HG03060 (cell line): Measurements from ENCODE around the gene S100A6.

Source experiments
- ATAC-seq: cut with Tn5 transposase; IDR thresholded peaks from one replicate; pipeline ENCODE4 v1.9.1; 2021; ENCODE audit warnings: low read depth, moderate number of reproducible peaks; ENCODE audit not compliant: unreplicated experiment

Gene S100A6

DNA sequence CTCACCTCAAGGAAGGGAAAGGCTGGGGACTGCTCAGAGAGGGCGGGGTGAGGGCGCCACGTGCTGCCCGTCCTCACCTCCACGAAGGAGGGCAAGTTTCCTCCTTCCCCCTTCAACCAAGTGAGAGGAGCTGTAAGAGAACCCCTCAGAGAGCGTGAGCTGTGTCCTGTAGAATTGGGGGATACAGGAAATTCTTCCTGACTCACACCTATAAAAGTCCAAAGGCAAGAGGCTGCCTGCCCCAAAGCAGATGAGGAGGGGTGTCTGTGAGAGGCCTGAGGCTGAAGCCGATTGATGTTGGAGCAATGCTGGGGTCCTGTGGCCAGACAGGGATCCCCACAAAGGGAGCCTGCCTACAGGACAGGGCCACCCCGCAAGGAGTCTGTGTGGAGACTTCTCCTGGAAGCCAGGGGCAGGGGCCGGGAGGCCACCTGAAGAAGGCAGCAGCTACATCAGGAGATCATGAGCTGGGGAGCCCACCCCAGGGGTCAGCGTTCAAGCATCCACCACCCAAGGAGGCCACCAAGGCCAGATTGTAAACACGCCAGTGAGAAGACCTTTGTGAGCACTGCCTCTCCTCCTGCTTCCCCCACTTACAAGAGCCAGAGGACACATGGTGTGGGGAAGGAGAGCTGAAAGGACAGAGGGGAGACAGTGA, 27.7 kb downstream of the S100A6 start:
- ATAC-seq = no peak

DNA sequence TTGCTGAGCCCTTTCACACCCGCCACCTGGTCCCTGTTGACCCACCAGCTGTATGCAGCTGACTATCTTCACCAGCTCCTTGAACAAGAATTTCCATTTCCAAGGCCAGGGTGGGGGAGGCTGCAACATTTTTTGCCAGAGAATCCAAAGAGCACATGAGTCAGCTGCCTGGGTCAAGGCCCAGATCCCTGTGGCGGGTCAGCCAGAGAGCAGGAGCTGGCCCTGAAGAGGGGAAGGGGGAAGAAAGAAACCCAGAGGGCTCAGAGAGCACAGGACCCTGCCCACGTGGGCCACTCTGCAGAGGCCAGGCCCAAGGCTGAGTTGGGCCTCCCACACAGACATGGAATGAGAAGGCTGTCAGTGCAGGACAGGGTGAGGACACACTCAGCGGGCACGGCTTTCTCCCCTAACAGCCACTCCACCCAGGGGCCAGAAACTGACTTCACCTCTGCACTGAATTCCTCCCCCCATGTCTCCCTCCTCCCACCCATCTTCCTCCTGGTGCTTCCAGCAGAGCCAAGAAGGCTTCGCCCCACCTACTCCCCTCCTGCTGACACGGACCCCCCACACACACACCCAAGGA, 28.9 kb downstream of the S100A6 start:
- no peak for ATAC-seq

DNA sequence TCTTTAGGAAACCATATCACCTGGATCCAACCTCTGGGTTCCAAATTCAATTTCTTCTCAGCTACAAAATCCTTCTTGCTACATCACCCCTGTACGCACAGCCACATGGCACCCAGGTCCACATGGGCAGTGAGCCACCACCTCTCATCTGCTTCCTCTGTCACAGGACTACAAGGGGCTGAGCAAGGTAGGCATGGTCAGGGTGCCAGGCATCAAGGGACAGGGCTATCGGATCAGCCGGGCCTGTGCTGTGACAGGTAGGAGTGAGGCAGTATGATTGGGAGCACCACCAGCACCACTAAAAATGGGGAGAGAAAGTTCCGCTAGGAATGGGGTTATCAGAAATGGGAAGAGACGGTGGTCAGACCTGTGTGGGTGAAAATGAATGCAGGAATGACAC, 29.4 kb downstream of the S100A6 start:
- ATAC-seq = no peak

DNA sequence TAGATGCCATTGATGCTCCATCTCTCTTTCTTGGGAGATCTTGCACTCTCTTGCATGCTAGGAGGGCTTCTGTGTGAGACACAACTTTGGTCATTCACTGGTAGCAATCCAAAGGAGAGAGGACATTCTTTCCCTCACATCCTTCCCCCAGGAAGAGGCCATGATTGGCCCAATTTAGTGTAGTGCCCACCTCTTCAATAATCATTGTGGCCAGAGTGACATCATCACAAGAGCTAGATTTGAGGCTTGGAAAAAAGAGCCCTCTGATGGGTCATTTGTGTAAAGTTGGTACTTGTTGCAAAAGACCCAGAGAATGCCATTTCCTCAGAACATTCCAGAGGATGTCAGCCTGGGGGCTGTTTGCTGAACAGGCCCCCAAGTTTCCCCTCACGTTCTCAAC, 30.2 kb downstream of the S100A6 start:
- ATAC-seq = no peak

DNA sequence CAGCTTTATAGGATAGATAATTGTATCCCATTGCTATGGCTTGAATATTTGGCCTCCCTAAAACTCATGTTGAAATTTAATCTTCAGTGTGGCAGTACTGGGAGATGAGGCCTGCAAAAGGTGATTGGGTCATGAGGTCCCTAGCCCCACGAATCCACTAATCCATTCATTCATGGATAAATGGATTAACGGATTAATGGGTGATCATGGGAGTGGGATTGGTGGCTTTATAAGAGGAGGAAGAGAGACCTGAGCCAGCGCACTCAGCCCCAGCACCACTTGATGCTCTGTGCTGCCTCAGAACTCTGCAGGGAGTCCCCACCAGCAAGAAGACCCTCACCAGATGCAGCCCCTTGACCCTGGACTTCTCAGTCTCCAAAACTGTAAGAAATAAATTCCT, 32.0 kb downstream of the S100A6 start:
- ATAC-seq = no peak

DNA sequence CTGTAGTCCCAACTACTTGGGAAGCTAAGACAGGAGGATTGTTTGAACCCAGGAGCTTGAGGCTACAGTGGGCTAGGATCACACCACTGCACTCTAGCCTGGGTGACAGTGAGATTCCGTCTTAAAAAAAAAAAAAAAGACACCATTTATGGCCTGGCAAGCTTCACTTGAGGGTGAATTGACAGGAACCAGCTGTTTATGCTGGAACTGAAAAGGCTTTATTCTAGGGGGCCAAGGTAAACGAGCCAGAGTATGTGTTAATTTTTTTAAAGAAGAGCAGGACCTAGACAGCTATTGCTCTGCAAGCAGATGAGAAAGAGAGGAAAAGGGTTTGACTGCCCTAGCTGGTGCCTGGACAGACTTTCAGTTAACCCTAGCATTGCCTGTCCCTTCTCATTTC, 37.0 kb downstream of the S100A6 start:
- ATAC-seq = no peak

DNA sequence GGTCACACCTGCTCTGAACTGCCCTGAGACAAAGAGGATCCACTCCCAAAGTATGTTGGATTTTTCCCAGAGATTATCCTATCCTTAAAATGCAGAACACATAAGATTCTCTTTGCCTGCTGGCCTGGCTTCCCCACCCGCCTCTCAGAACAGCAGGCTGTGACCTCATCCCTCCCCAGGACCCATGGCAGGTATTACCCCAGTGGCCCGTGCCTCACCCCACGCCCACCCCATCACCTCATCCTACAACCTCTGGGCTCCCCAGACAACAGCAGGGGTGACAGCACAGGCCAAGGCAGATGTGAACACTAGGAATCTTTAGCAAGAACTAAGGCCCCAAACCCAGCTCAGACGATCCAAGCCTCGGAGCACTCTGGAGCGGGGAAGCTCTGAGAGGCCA, 40.3 kb downstream of the S100A6 start:
- ATAC-seq = no peak

DNA sequence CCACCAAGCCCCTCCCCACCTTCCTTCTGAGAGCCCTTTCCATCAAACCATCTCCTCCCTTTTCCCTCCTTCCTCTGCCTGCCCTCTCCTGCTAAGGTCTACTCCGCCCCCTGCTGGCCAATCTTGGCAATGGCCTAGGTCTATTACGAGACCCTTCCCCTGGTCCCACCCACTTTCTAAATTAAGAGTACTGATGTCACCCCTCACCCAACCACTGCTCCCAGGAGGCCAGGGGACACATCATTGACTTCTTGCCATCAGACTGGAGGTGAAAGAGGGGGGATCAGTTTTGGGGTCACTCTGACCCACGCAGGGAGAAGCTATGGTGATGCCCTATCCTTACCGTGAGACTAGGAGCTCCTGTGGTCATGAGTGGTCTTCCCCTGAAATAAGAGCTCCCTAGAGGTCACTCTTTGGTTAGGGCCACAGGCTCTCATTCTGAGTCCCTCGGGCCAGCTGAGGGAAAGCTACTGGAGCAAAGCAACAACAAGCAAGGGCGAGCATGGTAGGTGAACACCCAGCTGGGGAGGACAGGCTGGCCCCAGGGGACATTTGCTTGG, 40.7 kb downstream of the S100A6 start:
- ATAC-seq = no peak

DNA sequence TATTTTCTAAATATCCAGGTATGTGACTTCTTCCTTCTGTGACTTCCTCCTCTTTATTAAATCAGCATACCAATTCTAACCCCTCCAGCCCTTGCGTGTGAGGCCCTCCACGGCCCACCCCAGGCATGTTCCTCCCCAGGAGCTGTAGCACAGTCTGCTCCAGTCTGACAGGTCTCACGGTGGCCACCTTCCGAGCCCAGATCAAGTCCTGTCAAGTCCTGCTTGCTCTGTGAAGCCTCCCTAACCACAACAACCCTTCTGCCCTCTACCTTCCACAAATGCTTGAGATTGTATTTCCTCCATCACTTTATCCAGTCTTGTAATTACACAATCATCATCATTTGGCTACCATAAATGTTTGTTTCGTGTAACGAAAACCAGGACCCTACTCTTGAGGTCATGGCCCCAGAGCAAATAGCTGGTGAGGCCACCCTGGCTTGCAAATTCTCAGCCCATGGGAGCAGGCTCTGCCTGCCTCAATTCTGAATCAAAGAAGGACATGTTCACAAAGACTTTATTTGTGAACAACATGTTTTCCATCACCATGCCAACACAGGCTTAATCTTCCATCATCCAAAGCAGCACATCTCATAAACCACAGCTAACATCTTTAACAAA, 42.3 kb downstream of the S100A6 start:
- ATAC-seq = no peak

DNA sequence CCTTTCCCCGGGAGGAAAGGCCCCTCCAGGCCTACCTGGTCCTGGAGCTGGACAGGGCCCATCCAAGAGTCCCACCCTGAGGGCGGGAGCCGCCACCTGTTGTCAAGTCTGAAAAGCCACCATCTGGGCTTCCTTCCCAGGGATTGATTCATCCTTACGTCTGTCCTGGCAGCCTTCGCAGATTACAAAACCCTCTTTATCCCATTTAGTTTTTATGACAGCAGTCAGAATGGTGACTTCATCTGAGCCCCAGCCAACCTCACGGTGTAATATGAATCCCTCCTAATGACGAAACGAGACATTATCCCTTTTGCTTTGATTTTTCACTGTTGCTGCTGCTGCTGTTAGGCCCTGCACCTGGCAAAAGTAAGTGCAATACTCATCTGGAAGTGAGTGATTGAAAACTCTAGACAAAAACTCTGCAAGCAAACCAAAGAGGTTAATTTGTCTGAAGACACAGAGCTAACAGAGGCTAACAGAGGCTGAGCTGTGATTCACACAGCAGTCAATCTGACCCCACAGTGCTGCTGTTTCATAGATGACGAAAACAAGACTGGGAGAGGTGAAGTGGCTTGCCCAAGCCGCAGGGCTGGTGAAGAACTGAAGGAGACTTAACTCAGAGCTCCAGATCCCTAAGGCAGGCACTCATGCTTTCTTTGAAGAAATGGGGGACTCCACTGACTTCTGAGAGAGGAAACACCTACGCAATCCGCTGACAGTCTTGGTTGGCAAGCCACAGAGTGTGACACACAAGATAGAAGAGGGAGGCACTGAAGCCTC, 45.3 kb downstream of the S100A6 start:
- ATAC-seq = no peak

DNA sequence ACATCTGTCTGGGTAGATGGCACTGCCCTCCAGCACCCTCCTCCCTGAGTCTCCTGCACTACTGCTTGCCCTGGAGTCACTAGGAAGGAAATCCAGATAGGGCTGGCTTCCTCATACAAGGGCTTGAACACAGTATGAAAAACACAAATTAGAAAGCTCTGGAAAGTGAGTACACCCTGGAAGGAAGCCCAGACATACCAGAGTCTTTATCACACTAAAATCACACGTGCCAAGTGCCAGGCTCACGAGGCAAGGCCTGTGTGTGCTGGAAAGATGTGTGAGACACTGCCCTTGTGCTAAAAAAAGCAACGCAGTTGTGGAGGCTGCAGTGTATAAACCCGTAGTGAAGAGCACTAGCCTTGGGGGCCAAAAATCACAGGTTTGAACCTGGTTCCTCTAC, 47.1 kb downstream of the S100A6 start:
- no peak for ATAC-seq

DNA sequence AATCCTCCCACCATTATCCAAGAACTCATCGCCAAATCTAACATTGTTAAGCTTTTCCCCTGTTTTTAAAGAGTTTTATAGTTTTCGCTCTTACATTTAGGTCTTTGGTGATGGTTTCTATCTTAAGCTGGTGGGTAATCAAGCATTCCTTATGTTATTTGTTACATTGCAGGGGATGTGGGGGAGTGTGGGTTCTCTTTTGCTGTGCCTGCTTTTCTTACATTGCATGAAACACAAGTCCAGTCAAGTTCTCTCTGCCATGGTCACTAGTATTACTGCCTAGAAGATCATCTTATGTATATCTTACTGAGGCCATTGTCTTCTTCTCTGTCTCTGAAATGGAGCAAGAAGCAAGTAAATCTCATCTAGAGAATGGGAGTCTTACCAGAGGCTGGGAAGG, 48.1 kb downstream of the S100A6 start:
- no peak for ATAC-seq

DNA sequence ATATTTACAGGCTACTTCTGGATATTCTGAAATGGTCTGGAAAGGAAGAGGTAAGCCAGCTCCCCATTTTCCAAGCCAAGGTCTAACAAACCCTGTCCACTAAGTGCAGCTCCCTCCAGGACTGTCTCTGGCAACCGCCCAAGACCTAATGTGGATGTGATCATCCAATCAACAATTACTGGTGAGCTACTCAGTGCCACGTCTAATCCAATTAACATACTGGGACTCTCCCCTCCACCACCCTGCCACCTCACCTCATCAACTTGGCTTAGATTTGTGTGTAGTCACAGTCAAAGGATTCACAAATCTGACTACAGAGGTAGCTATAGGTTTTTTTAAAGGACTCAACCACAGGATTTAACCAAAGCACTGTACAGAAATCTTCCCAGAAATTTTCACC, 49.9 kb downstream of the S100A6 start:
- no peak for ATAC-seq
